Cardiac septum (tissue), 1 donor: ENCODE data around the gene HOXC6. TPM values are rescaled to one million over a fixed set of nuclear protein-coding genes. Genes with fewer than 3 reads are reported as not detected.
"Not testable (repeated sequence)": the region's sequence is repeated elsewhere in the genome, so short reads cannot be mapped to it uniquely, and the experiment has no call there.

Experiments
- DNase-seq: peaks from one replicate; pipeline ENCODE4 v3.0.0-alpha.2; 2020; ENCODE audit warnings: low spot score
- intact Hi-C: fragments of 100-400 bp; cut with DNase I; formaldehyde crosslinking; loops from one replicate; pipeline ENCODE4 v1.14.0; 2022
- total RNA-seq: library from RNA; stranded (reverse); fragmentation: NEBNext Ultra II Directional; extraction: Animal tissue kit (Norgen Biotek cat#: 25700); gene quantifications from one replicate; pipeline ENCODE4 v1.2.1, GENCODE V29; 2021
- donor health status: DM: no; HTN: no; CAD: no.

The HOXC6 gene
- total RNA-seq, 1 donor from 2014 or later = 0.43 TPM

- intact Hi-C loops = no loop called here
- no peak for DNase-seq
These were observed 7.5 kb downstream of the HOXC6 start for GRCh38 chr12:54035568-54036264.

- no peak for DNase-seq
These were observed 8.6 kb downstream of the HOXC6 start for GRCh38 chr12:54036620-54037359.

GRCh38 chr12:54037360-54038283 is 9.4 kb downstream of the HOXC6 start:
- no peak for DNase-seq
- intact Hi-C loops = no loop called here

More at GRCh38 chr12:54036620-54037359, 8.6 kb downstream of the HOXC6 start:
- intact Hi-C loops = no loop called here

- intact Hi-C loops = no loop called here
- no peak for DNase-seq
These were observed 10.1 kb downstream of the HOXC6 start for GRCh38 chr12:54038284-54038870.

DNA sequence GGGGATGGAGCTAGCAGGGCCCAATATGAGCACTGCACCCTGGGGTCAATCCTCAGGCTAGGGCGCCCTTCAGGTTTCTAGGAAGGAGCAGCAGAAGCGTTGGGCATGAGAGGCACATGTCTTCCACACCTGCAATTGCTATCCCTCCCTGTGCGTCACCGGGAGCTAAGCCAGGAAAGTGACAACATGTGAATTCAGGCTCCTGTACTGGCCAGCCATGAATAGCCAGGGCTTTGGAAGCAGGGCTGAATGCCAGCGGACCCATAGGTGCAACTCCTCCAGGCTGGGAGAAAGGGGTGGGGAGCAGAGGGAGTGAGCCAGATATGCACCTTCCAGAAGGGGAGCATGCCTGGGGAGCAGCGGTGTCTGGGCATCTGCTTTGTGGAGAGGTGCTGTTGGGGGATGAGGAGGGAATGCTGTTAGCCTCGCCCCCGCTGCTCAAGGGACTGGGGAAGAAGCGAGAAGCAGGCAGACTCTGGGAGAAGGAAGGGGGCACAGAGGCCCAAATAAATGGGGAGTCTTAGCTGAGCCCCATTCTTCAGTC is 10.7 kb downstream of the HOXC6 start:
- no peak for DNase-seq
- intact Hi-C loops = no loop called here

- no peak for DNase-seq
- intact Hi-C loops = no loop called here
These were observed 11.3 kb downstream of the HOXC6 start for GRCh38 chr12:54039417-54040147.

- intact Hi-C loops = no loop called here
- DNase-seq = no peak
These were observed 11.9 kb downstream of the HOXC6 start for GRCh38 chr12:54040148-54040494.

- DNase-seq = no peak
- intact Hi-C loops = no loop called here
These were observed 12.4 kb downstream of the HOXC6 start for GRCh38 chr12:54040648-54041047.

DNA sequence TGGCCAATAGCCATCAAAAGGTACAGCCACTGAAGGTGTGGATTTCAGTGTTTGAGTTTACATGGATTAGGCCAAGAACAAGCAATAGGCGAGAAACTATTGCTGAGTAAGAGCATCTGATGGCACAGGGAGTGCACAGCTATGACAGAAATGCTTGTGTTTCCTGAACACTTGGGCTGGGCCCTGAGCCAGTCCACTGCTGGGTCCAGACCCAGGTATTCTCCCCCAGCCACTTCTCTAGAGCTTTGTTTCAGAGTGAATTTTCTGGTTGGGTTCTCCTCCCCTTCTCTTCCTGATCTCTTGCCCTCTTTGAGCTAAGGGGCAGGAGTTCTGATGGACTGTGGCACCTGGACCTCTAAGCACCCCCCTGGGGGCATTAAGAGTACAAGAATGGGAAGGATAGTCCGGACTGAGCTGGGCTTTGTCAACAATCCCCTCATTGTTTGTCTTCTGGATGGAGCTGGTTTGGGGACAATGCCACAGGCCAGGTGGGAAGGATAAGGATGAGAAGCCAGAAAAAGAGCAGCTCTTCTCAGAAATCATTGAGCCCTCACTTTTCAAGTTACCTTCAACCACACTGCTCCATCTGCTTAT is 13.0 kb downstream of the HOXC6 start:
- intact Hi-C loops = no loop called here
- no peak for DNase-seq

- not testable (repeated sequence) for DNase-seq
These were observed 13.8 kb downstream of the HOXC6 start for GRCh38 chr12:54042033-54042432.

DNA sequence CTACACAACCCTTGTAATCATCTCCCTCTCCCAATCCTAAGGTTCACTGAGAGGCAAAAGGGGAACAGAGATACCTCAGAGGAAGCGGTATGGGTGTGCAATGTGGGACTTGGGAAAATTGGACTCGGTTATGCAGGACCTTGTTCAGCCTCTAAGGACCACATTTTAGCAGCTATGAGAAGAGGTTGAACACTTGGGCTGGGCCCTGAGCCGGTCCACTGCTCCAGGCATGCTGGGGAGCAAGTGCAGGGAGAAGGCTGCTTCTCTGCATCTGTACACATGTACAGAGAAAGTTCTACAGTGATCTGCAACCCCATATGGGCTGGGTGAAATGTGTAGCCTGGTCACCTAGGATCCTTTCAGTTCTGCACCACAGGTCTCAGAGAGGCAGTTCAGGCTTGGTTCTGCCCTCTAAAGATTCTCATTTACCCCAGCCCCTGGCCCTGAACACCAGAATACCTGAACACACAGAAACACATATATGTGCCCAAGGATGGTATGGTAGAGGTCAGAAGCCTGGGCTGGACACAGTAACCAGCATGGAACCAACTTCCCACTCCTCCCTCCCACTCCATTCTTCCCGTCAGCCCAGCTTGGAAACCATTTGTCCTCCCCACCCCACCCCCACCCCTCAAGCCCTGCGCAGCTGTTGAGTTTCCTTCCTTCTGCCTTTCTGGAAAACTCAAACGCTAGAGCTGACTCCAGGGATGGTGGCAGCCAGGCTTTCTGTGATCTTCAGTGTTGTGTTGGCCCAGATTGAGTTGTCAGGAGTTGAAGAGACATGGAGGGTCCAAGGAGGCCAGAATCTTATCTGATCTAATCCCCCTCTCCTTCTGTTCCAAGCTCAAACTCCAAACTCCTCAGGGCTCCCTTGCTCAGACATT is 15.0 kb downstream of the HOXC6 start:
- DNase-seq = no peak
- intact Hi-C loops = no loop called here

More at GRCh38 chr12:54042033-54042432, 13.8 kb downstream of the HOXC6 start:
- intact Hi-C loops = not testable (repeated sequence)

- DNase-seq = no peak
- intact Hi-C loops = no loop called here
These were observed 16.3 kb downstream of the HOXC6 start for GRCh38 chr12:54044425-54045103.

- intact Hi-C loops = no loop called here
- no peak for DNase-seq
These were observed 17.2 kb downstream of the HOXC6 start for GRCh38 chr12:54045401-54045800.

GRCh38 chr12:54045868-54046521 is 17.8 kb downstream of the HOXC6 start:
- intact Hi-C loops = no loop called here

DNA sequence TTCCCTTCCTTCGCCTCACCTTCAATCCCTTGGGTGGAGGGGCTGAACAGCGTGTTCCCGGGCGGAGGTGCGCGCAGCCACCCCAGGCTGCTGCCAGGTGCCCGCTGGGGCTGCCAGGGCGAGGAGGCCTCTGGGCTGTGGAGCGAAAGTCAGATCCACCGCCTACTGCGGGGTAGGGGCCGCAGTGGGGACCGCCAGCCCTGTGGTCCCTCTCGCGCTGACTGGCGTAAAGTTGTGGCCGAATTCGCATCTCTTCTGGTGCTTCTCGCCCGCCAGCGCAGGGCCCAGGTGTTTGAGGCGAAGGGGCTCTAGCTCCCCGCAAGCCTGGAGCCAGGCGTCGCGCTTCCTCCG is 18.5 kb downstream of the HOXC6 start:
- no peak for DNase-seq

More at GRCh38 chr12:54045868-54046521, 17.8 kb downstream of the HOXC6 start:
- no peak for DNase-seq

DNA sequence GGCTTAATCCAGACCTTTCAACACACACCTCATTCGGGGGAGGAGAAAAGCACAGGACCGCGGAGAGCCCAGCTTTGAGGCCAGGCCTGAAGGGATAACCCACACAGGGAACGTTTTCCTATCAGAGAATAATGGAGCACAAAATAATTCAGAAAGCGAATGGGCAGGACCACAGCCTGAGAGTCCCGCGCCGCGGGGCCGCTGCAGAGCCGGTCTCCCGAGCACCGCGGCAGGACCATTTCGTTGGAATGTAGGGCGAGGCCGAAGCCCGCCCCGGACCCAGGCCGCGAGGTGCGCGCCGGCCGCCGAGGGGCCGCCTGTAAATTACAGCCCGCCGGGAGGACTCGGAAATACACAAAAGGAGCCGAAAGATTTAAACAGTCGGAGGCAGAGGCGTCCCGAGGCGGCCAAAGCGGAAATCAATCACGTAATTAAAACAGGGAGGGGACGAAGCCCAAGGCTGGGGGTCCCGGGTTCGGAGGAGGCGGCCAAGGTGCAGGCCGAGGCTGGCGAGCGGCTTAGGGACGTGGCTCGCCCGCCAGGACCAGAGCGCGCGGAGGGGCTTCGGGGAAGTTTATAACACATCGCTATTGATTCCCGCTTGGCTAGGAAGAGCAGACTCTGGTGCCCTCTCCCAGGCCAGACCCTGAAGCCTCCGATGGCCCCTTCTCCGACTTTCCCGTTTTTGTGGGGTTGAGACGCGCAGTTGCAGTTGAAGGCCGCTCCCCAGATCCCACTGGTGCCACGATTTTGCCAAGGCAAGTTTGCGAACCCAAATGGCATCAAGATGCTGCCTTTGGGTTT is 19.1 kb downstream of the HOXC6 start:
- no peak for DNase-seq
- intact Hi-C loops = no loop called here

More for the DNA sequence above, 18.5 kb downstream of the HOXC6 start:
- intact Hi-C loops = no loop called here
